ENCODE data around the gene C10orf62.
"Not testable (repeated sequence)": the region's sequence is repeated elsewhere in the genome, so short reads cannot be mapped to it uniquely, and the experiment has no call there.

The C10orf62 gene, protein sequence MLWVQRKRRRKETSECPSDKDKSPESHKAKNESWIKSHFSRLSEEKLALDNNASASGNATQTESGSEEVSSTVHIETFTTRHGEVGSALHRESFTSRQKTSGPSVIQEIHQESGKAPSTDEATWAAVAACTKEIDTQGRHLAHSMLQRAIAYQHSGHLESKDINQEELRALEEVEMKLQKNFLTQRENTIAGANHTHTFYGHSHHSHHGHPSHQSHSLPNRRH

DNA sequence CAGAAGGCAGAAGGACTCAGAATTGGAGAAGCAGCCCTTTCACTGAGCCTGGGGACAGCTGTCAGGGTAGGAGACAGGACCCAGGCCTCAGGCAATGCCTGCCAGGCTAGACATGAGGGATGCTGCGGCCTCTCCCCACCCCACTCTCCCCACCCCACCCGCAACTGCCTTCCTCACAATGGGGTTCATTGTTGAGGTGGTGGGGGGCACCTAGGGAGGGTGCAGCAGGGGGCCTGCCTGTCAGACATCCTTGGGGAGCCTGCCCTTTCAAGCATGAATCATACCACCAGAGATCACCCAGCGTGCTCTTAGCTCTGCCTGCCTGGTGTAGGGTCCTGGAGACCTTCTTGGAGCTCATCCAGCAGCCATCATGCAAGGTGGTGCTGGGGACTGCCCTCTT lies at the start of gene C10orf62:
C10orf62 (plus strand) TSS at position 243 of the 400 bp plus-strand sequence. CDS start 177 bp downstream, outside the sequence.
- no peak for DNase-seq

DNA sequence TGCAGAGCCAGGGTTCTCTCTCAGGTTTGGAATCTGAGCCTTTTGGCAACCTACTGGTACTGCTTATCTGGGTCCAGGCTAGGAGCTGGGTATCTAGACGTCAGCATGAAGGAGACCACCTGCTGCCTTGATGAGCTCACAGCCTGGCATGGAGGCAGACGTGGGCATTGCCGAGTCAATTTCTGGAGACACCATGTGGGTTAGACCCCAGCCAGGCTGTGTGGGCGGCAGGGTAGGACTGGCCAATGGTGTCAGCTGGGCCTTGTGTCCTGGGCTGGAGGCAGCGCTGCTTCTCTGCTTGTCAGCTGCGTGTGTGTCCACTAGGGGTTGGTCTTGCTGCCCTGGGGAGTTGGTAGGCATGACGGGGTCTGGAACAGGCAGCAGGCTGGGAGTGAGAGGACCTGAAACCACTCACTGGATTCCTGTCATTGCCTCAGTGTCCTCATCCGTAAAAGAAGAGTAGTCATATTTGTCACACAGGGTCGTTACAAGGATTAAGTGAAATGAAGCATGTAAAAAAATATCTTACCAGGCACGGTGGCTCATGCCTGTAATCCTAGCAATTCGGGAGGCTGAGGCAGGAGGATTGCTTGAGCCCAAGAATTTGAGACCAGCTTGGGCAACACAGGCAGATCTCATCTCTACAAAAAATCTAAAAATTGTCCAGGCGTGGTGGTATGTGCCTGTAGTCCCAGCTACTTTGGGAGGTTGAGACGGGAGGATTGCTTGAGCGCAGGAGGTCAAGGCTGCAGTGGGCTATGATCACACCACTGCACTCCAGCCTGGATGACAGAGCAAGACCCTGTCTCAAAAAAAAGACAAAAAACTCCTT lies 48.6 kb upstream of the C10orf62 start:
- DNase-seq = no peak

DNA sequence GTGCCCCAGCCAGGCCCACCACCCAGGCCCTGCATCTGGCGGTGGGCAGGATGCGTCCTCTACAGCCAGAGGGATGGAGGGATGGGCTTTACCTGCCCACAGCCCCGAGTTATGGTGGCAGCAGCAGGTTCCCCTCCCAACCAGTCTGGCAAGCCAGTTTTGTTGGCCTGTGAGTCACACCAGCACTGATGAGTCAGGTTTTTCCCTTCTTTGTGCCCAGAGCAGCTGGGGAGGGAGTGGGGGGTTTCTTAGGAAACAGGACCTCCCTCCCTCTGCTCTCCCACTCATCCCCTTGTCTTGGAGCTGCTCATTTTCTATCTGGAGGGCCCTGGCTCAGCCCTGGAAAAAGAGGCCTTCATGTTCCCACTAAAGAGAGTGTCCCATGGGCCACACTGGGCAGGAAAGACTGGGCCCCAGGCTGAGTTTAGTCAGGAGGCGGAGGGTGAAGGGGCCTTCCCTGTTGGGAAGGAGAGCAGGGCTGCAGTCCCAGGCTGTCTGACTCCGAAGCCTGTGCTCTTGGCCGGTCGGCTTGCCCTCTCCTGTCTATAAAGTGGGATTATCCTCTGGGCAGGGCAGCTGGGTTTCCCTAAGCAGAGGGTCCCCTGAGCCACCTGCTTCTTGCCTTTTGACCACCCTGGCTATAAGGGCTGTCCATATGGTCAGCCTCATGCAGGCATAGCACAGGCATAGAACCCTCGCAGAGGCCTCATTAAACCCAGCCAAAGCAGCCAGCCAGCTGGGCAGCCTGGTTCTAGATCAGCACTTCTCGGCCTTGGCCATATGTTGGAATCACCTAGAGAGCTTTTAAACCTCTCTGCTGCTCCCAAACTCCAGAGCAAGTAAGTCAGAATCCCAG lies 47.1 kb upstream of the C10orf62 start:
- no peak for DNase-seq

DNA sequence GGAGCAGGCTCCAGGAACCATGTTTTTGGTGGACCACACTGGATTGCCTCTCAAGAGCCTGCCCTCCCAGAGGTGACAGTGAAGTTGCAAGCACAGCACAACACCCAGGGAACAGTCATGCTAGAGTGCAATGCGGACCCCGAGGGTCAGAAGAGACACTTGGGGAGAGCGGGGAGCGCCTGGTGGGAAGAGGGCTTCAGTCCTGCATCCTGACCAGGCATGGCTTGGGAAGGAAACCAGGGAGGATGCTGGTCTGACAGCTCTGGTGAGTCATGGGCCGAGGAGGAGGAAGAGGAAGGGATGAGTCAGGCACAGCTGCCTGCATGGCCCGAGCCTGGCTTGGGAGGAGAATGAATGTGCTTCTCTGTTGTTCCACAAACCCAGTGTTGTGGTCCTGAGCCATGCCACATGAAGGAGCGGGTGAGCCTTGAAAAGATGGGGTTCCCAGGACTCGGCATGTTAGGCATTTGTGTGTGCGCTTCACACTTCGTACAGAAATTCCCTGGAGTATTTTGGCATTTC lies 46.4 kb upstream of the C10orf62 start:
- DNase-seq = no peak

DNA sequence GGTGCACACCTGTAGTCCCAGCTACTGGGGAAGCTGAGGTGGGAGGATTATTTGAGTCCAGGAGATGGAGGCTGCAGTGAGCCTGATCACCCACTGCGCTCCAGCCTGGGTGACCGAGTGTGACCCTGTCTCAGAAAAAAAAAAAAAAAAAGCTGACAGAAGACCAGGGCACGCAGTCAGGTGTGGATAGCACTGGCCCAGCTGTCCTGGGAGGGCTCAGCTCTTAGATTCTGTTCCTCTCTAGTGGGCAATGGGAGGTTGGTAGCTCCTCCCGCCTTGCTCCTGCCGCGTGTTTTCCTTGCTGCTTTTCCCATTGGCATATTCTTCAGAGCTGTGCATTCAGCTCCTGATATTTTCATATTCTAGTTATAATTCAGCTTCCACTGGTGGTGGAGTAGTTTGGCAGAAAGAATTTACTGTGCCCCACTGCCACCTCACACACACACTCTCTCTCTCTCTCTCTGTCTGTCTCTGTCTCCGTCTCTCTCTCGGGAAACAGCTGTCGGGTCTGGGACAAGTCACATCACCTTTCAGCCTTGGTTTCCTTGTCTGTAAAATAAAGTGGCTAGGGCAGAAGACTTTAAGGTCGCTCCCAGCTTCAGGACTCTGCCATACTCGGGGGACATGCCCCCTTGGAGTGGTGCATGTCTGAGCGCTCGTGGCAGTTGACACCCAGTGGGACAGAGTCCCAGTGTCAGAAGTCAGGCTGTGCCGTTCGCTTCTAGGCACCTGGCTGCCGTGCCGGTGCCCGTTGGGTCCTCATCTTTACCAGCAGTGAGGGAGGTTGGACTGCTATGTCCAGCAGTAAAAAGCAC lies 42.9 kb upstream of the C10orf62 start:
- DNase-seq = no peak

DNA sequence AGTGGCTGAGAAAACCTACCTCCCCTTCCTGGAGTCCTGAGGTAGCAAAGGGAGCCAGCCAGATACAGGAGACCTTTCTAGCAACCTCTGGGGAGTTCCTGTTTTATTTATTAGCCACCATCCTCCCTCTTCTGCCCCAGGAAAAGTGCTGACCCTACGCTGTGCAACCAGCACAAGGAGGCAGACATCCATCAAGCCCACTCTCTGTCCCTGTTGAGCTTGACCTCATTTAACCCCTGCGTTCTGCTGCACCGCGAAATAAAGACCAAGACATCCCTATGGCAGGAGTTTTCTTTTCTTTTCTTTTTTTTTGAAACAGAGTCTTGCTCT lies 42.3 kb upstream of the C10orf62 start:
- DNase-seq = no peak

DNA sequence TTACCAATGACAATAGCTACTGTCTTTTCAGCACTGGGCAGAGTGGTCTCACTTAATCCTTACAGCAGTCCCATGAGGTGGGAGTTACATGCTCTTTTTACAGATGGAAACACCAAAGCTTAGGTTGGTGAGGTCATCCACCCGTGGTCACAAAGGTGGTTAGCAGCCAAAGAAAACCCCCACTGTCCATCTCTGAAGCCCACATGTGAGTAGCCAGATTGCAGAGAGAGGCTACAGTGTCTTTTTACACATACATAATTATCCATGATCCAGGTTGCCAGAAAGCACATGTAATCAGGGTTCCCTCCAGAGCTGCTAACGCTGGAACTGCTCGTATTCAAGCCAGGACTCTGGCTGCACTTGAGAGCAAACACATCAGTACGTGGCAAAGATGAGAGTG lies 41.6 kb upstream of the C10orf62 start:
- DNase-seq = no peak

DNA sequence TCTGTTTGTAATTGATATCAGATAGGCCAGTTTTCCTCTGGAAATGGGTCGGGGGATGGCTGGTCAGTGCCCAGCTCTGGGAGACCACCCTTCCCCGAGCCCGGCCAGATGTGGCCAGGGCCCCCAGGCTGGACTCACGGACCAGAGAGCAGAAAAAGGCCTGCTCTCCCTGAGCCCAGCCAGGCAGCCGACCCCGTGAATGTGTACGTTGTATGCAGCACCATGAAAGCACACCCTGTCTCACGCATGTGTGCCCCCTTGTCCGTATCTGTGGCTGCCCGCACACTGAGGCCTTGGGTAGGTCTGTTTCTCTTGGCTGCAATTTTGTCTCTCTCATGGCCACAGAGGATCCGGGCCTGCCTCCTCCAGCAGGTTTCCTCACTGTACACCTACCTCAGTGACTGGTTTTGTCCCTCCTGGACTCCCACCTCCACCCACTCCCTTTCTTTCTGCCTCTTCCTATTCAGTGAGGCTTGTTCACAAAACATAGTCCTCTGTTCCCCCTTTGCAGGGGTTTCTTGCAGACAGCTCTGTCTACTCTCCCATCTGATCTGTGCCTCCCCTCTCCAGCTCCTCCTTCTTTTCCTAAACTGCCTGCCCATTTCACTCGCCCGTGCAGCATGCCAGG lies 40.6 kb upstream of the C10orf62 start:
- no peak for DNase-seq

DNA sequence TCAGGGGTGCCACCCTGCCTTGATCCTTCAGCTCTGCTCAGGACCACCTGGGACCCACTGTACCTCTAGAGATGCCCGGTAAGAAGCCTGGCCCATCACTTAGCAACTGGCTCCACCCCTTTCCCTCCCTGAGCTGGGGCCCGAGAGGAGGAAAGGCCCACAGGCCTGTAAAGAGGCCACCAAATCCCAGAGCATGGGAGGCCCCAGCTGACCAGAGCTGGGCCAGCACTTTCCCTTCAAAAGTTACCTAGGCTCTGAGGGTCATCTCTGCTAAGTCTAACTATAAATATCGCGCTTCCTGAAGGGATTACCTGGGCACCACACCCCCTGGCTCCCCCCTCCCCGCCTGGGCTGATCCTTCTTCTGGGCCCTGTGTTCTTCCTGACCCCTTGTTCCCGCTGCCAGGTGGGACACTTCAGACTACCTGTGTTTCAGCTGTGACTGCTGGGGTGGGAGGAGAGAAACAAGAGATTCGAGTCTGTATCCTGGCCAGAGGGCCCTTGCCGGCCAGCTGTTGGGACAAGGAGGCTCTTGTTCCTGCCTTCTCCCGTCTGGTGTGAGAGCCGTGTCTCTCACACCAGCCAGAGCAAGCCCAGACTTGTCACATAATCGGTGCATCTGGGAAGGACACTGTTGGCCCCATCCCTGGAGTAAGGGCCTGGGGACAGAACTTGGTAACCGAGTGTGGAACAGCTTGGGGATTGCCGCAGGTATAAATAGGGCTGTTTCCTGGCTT lies 39.8 kb upstream of the C10orf62 start:
- DNase-seq = peak; percentile 82

DNA sequence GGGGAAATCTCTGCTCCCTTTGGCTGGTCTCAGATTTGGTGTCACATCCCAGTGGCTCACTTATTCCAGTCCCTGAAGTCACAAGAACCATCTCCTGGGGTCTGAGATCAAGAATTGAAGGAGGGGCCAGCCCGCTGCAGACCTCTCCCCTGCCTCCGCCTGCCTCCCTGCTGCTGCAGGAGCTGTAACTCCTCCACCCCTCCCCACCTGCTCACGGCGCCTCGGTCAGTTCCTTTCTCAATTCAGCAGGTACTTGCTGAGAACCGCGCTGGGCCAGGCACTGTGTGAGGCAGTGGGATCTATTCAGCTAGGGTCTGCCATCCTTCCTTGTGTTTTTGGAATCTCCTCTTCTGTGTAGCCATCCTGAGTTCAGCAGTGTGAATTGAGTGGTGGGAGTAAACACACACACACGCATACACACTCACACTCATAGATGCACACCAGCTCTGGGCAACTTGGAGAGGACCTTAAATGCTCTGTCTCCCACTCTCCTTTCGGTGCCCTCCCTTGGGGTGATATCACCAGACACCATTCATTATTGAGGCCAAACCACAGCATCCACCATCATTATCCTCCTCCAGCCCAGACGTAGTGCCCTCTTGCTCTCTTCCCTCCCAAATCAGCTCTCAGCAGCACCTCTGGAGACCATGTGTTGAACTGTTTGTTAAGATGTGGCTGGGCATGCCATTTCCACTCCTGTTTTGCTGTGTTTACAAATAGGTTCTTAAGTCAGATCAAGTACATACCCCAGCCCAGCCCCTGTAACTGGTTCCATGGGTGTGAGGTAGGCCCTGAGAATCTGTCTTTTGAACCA lies 39.0 kb upstream of the C10orf62 start:
- peak; percentile 53 for DNase-seq

DNA sequence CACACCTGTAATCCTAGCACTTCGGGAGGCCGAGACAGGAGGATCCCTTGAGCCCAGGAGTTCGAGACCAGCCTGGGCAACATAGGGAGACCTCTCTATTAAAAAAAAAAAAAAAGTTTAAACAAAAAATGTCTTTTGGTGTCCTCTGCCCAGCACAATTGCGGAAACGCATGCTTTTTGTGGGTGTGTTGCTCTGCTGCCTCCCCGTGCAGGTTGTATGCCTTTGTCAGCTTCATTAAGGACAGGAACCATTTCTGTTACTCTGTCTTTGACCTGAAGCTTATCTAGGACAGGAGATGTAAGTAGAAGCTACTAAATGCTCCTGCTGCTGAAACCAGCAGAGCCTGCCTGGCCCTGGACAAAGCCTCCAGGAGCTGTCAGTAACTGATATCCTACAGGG lies 38.2 kb upstream of the C10orf62 start:
- no peak for DNase-seq

DNA sequence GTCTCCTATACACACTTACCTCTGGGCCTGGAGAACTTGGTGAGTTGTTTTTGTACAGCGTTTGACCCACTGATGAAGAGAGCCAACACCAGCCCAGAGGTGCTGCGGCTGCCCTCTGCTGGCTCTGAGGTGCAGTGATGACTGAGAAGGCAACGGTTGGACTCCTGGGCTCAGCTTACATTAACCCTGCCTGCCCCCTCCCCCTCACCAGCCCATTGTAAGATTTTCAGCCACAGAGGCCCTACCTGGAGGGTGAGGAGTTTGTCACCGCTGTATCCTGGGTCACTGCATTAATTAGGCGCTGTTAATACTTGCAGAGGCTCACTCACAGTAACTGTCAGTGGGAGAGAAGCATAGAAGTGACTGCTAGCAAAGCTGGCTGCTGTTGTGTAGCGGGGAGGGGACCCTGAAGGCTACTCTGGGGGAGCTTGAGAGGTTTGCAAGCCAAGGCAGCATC lies 35.9 kb upstream of the C10orf62 start:
- DNase-seq = peak; percentile 68

DNA sequence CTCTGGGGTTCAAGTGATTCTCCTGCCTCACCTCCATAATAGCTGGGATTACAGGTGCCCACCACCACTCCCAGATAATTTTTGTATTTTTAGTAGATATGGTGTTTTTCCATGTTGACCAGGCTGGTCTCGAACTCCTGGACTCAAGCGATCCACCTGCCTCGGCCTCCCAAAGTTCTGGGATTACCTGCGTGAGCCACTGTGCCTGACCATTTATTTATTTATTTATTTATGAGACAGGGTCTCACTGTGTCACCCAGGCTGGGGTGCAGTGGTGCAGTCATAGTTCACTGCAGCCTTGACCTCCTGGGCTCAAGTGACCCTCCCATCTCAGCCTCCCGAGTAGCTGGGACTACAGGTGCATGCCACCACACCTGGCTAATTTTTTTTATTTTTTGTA lies 35.2 kb upstream of the C10orf62 start:
- not testable (repeated sequence) for DNase-seq

DNA sequence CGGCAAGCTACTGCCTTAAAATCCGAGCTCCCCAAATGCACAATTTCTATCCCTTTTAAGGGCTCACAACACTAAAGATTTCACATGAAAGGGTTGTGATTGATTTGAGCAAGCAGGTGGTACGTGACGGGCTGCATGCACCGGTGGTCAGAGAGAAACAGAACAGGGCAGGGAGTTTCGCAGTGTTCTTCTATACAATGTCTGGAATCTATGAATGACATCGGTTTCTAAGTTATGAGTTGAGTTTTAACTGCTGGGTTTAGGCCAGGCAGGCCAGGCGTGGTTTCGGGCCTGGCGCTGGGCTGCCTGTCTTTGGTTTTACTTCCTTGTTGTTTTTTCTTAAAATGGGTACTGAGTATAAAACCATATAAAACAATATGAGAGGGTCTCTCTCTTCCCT lies 34.0 kb upstream of the C10orf62 start:
- DNase-seq = not testable (repeated sequence)

DNA sequence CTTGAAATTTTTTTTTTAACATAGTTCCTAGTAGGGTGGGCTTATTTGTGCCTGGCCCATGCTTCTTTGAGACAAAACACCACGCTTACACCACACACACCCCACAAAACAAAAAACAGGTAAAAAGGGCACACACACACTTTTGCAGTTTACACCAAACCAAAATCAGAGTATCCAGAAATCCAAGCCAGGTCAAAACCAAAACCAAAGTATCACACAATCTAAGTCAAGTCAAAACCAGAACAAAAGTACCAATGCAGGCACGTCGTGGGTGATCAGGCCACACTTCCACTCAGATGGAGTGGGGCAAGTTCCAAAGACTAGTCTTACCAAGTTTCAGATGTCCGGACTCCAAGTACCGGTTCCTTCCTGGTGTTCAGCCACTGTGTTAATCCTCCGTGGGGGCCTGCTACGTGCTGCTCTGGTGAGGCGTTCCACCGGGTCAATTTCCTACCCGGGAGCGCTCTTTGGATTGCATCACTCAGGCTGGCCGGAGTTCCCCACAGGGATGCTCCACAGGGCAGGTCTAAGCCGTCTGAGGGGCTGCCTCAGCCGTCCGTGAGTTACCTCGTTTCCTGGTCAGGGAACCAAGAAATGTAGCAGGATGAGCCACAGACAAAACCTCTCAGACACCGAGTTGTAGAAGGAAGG lies 28.7 kb upstream of the C10orf62 start:
- DNase-seq = not testable (repeated sequence)

DNA sequence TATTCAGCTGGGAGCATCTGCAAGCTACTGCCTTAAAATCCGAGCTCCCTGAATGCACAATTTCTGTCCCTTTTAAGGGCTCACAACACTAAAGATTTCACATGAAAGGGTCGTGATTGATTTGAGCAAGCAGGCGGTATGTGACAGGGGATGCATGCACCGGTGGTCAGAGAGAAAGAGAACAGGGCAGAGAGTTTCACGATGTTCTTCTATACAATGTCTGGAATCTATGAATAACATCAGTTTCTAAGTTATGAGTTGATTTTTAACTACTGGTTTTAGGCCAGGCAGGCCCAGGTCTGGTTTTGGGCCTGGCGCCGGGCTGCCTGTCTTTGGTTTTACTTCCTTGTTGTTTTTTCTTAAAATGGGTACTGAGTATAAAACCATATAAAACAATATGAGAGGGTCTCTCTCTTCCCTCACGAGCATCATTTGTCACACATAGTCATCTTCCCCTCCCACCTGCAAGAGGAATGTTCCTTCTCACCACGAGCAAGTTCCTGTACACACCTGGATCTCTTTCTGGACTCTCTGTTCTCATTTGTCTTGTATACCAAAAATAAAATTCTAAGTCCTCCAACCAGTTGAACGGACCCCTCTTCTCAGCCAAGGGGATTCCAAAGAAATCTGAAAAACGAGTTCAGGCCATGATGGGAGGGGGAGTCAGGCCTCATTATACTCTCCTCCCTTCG lies 28.0 kb upstream of the C10orf62 start:
- not testable (repeated sequence) for DNase-seq

DNA sequence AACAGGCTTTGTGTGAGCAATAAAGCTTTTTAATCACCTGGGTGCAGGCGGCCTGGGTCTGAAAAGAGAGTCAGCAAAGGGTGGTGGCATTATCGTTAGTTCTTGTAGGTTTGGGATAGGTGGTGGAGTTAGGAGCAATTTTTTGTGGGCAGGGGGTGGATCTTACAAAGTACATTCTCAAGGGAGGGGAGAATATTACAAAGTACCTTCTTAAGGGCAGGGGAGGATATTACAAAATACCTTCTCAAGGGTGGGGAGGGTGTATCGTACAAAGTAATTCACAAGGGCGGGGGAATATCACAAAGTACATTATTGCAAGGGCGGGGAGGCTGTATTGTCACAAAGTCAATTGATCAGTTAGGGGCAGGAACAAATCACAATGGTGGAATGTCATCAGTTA lies 27.2 kb upstream of the C10orf62 start:
- DNase-seq = not testable (repeated sequence)

DNA sequence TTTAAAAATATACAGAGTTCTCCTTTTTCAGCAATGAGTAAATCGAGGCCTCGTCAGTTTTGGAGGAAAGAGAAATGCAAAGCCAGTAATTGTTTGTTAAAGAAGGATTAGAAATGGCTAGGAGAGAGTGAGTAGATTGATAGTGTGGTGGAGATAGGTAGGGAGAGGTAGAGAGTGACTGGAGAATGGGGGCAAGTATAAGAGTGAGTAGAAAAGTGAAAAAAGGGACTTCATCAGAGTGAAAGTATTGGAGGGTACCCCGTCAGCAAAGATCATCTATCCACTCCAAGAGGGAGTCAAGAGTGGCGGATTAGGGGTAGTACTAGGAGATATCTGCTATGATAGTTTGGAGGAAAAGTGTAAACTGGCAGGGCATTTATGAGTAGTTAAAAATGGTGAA lies 26.2 kb upstream of the C10orf62 start:
- no peak for DNase-seq

DNA sequence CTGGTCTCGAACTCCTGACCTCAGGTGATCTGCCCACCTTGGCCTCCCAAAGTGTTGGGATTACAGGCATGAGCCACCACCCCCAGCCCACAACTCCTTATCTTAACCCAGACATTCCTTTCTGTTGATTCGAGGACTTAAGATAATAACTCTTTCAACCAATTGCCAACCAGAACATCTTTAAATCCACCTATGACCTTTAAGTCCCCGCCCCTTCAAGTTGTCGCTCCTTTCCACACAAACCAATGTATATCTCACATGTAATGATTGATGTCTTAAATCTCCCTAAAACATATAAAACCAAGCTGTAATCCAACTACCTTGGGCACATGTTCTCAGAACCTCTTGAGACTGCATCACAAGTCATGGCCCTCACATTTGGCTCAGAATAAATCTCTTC lies 24.7 kb upstream of the C10orf62 start:
- DNase-seq = no peak

Data from NCI-H146 (cell line).